DMS114 treated with DMSO at 0.1 percent for 48 hours (cell line): ENCODE data around the gene FBN2.
"Not testable (repeated sequence)": the region's sequence is repeated elsewhere in the genome, so short reads cannot be mapped to it uniquely, and the experiment has no call there.

Experiments used
- DNase-seq: peaks from one replicate; lab custom pipeline; 2025; ENCODE audit not compliant: unreplicated experiment; lab: John Stamatoyannopoulos, UW

Gene FBN2

GRCh38 chr5:128427921-128428320 lies 110.1 kb downstream of the FBN2 start:
- no peak for DNase-seq

GRCh38 chr5:128426090-128426534 lies 111.9 kb downstream of the FBN2 start:
- no peak for DNase-seq

DNA sequence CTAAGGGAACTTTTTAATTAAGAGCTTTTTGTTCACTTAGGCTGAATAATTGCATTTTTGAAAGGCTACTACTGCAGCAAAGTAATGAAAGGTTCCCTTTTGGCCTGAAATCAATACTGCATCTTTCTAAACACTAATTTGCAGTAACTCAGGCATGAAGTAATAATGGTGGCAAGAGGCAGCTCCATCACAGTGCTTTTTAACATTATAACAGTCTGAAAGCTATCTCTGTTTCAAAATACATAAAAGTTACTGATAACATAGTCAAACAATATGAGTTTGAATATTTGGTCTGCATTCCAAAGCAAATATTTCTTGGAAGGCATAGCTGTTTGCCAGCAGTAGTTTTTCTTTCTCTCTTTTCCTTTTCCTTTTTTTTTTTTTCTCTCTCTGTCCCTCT lies 113.4 kb downstream of the FBN2 start:
- DNase-seq: no peak

DNA sequence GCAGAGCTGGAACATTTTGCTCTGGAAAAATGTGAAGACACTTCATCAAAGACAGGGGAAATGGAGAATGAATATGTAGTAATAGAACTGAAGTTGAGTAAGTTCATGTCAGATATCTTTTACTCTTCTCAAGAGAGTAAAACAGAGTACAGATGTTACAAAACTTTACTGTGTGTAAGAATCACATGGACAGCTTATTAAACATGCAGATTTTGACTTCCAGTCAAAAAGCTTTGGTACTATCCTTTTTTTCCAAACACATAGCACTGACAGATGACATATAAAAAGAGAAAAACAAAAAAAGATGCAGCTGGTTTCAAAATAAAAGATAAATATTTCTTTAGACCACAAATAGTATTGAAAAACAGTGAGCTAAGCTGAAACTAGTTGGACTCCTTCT lies 115.4 kb downstream of the FBN2 start:
- DNase-seq: no peak

GRCh38 chr5:128414469-128414868 lies 123.6 kb downstream of the FBN2 start:
- DNase-seq: no peak

DNA sequence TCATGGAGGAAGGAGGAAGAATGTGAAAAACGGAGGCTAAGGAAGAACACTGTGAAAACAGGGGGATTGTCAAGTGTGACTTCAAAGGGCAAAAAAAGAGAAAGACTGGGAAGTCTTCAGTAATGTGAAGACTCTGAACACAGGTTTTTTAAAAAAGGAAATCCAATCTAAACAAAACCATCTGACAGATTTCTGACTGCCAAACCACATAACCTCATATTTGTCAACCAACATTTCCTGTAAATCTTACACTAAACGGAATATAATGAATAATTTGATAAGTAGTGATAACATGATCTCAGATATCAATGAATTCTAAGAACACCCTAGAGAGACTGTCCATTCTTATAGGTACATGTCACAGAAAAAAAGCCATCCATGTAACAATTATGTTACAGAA lies 124.7 kb downstream of the FBN2 start:
- no peak for DNase-seq

DNA sequence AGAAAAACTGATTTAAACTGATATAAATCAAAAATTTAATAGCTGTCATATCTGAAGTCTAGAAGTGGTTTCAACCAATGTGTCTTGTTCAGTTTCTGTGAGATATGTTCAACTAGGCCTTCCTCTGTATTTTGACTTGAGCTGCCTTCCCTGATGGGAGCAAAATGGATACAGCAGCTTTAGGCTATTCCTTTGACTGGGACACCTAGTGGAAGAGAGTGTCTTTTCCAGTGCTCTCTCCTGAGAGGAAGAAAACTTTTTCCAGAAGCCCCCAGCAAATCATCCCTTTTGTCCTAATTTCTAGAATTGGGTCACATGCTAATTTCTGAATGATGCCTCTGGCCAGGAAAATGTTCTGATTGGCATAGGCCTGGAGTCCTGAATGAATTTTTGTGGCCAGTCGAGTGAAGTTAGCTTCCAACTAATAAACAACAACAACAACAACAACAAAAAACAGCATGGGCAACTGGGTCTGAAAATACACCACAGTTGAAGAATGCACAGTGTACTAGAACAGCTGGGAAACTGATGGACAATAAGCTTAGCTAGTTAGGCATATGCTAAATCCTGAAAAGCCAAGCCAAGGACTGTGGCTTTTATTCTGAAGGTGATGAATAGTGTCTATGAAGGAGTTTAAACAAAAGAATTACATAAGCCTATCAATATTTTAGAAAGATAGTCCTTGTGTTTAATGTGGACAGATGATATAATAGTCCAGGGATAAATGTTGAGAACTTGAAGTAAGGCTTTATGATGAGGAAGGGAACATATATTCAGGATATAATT lies 125.7 kb downstream of the FBN2 start:
- no peak for DNase-seq

DNA sequence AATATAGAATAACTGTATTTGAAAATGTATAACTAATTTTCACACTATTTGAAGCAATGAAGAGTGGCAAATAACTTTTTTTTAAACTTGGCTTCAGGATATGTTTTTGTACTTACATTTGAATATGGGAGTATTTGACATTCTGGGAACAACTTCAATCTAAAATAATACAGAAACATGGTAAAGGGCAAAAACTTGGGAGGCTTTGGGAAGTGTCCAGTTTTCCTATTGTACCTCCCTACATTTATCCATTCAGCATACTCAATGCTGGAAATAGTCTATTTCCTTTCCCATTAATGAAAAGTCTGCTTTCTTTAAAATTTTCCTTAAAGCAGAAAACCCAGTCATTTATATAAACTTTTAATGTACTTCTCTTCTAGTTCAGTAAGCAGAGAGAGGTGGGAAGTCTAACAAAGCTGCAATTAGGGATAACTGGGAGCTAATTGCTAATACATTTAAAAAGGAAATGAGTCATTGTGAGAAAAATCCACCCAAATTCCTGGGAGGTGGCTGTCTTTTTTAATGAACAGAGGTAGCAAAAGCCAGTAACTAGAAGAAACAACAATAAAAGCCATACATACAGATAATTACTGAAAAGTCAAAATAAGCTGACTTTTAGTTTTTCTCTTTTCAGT lies 128.8 kb downstream of the FBN2 start:
- no peak for DNase-seq

- DNase-seq: no peak
Observed at GRCh38 chr5:128408622-128409021, 129.4 kb downstream of the FBN2 start.

DNA sequence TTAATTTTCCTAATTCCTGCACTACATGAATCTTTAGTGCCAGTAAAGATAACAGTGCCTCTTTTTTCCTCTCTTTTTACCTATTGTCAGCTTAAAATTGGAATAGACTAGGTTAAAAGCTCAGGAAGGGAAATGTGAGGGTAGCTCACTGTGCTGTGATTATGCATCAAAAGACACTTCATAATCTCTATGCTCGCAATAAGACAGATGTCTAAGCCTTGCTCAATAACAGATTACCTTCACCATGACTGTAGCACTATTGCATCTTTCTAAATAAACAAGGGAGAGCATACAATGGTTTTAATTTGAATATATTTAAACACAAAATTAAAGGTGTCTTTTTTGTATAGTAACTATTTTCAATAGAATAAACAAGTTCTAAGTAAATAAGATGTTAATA lies 130.1 kb downstream of the FBN2 start:
- no peak for DNase-seq

GRCh38 chr5:128406803-128407202 lies 131.2 kb downstream of the FBN2 start:
- DNase-seq: no peak

- DNase-seq: no peak
Observed at GRCh38 chr5:128405159-128405558, 132.9 kb downstream of the FBN2 start.

- DNase-seq: no peak
Observed at GRCh38 chr5:128403333-128403732, 134.7 kb downstream of the FBN2 start.

GRCh38 chr5:128402506-128402905 lies 135.5 kb downstream of the FBN2 start:
- DNase-seq: no peak

DNA sequence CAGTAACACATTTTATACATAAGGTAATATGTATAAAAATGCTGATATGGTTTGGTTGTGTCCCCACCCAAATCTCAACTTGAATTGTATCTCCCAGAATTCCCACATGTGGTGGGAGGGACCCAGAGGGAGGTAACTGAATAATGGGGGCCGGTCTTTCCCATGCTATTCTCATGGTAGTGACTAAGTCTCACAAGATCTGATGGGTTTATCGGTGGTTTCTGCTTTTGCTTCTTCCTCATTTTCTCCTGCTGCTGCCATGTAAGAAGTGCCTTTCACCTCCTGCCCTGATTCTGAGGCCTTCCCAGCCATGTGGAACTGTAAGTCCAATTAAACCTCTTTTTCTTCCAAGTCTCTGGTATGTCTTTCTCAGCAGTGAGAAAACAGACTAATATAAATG lies 137.3 kb downstream of the FBN2 start:
- not testable (repeated sequence) for DNase-seq

GRCh38 chr5:128399111-128399510 lies 138.9 kb downstream of the FBN2 start:
- DNase-seq: no peak

DNA sequence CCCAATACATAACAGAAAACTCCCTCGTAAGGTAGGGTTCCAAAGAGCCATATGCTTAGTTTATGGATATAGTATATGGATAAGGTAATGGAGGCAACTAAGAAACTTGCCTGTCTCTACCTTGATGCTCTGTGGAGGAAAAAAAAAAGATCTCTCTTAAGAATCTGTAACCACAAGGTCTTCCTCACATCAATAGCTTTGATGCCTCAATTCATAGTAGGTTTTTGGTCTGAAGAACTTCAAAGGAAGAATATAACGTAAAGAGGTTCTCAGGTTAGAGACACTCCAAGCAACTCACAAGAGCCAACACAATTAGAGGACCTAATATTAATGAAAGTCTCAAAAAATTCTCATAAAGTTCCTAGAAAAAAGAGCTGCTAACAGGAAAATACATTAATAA lies 140.2 kb downstream of the FBN2 start:
- DNase-seq: no peak

DNA sequence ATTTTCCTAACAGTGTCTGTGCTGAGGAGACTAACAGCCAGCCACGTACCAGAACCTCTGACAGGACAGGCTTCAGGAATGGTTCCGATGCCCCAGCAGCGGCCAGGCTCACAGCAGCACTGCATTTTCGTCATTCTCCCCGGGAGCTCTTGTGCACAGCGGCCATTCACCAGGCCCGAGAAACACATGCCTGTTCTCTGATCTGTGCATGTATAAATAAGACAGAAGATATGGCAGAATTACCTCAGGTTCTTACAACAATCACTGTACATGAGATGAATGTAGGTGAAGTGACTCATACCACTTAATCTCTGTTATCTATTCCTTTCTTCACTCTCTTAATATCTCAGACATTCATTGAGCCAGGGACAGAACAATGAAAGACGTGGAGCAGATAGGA lies 143.0 kb downstream of the FBN2 start:
- no peak for DNase-seq

DNA sequence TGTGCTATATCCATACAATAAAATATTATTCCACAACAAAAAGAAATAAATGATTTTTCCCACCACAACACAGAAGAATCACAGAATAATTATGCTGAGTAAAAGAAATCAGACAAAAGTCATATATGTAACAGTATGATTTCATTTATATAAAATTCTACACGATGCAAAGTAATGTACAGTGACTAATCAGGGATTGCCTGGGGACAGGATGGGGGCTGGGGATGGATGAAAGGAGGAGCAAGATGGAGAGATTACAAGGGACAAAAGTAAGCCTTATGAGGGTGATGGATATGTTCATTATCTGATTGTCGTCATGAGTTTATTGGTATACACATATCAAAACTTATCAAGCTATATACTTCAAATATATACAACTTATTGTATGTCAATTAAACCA lies 154.0 kb downstream of the FBN2 start:
- no peak for DNase-seq

- no peak for DNase-seq
Observed at GRCh38 chr5:128380337-128380736, 157.7 kb downstream of the FBN2 start.

- DNase-seq: no peak
Observed at GRCh38 chr5:128378632-128379031, 159.4 kb downstream of the FBN2 start.

GRCh38 chr5:128378196-128378595 lies 159.8 kb downstream of the FBN2 start:
- DNase-seq: no peak

DNA sequence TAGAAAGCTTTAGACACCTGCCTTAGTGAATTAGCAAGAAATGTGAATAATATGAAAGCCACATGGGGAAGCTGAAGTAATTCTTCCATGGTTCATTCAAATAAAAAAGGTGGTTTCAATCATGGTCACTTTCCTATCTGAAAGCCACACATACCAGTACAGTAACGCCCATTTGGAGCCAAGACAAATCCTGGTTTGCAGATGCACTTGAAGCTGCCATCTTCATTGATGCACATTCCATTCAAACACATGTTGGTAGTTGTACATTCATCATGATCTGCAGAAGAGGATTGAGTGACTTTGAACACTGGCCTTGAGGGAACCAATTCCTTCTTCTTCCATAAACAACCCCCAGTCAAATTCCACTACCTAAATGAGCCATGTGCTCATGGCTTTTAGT lies 161.5 kb downstream of the FBN2 start:
- no peak for DNase-seq
